ENCODE data around the gene LRP3.

DNA sequence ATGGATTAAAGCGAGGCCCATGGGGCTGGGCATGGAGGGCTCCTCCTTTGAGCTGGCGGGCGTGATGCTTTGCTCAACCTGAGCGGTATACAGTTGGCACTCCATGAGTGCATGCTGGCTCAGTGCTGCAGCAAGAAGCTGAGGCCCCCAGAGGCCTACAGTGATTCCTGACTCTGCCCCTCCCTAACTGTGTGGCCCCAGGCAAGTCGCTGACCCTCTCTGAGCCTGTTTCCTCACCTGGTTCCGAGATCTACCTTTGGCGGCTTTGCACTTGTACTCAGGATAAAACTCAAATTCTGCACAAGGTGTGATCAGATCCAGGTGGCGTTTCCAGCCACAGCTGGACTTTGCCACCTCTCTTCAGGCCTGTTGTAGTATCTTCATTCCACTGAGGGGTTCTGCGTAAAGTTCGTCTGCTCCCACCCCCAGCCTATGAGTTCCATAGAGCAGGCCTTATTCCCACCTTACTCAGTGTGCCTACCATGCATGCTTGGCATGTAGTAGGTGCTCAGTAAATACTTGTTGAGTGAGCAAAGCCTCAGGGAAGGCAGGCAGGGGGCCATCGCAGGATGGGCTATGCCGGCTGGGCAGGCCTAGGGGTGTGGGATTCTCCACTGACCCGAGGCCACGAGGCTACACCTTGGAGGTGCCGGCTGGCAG lies 7.9 kb downstream of the LRP3 start:
- TF ChIP-seq GATA2 (IDR thresholded peaks at IDR 0.05; ENCODE audit: low read depth, low read length) (no peak), GATA3 (IDR thresholded peaks at IDR 0.05; ENCODE audit: low read depth, low read length) (no peak)

Data from SH-SY5Y (cell line).